ENCODE results near the gene TIMM21.

- TF ChIP-seq CTCF (IDR thresholded peaks at IDR 0.05) (no peak), POLR2A (IDR thresholded peaks at IDR 0.05) (no peak)
These were observed 33.3 kb upstream of the TIMM21 start for GRCh38 chr18:74115046-74115445.

Measured in body of pancreas (tissue), 4 donors.